ENCODE measurements around the gene ACADS.

Gene ACADS

GRCh38 chr12:120688527-120689071 lies 37.0 kb upstream of the ACADS start:
- peak; percentile 58; the same call in 1 of the 2 replicates for TF ChIP-seq PRDM1 (tag by site-specific recombination; IDR thresholded peaks at IDR 0.05)
- TF ChIP-seq ZNF707 (tag by site-specific recombination; IDR thresholded peaks at IDR 0.05) = no peak
- TF ChIP-seq YY2 (tag by site-specific recombination; IDR thresholded peaks at IDR 0.05) = no peak
- TF ChIP-seq KLF1 (tag by site-specific recombination; IDR thresholded peaks at IDR 0.05) = no peak
- no peak for TF ChIP-seq AEBP2 (tag by site-specific recombination; IDR thresholded peaks at IDR 0.05; ENCODE audit: borderline replicate concordance)
- no peak for TF ChIP-seq IKZF3 (tag by site-specific recombination; IDR thresholded peaks at IDR 0.05)
- no peak for TF ChIP-seq ZNF140 (tag by site-specific recombination; IDR thresholded peaks at IDR 0.05)
- peak; percentile 34; the same call in 1 of the 2 replicates for TF ChIP-seq ZNF600 (tag by site-specific recombination; IDR thresholded peaks at IDR 0.05)
- TF ChIP-seq ZBTB11 (tag by site-specific recombination; conservative IDR thresholded peaks at IDR 0.05; ENCODE audit: low read depth) = no peak
- TF ChIP-seq, protein P1, sequence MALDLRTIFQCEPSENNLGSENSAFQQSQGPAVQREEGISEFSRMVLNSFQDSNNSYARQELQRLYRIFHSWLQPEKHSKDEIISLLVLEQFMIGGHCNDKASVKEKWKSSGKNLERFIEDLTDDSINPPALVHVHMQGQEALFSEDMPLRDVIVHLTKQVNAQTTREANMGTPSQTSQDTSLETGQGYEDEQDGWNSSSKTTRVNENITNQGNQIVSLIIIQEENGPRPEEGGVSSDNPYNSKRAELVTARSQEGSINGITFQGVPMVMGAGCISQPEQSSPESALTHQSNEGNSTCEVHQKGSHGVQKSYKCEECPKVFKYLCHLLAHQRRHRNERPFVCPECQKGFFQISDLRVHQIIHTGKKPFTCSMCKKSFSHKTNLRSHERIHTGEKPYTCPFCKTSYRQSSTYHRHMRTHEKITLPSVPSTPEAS (tag by site-specific recombination; IDR thresholded peaks at IDR 0.05) = no peak
- peak; percentile 32; the same call in 1 of the 2 replicates for TF ChIP-seq OSR2 (tag by site-specific recombination; IDR thresholded peaks at IDR 0.05)
- TF ChIP-seq RBAK (tag by site-specific recombination; IDR thresholded peaks at IDR 0.05) = no peak
- TF ChIP-seq ZBTB1 (tag by site-specific recombination; IDR thresholded peaks at IDR 0.05) = no peak
- TF ChIP-seq SETDB1 (IDR thresholded peaks at IDR 0.05; ENCODE audit: insufficient read length, low read length) = no peak
- Histone ChIP-seq H3K4me1 (ENCODE audit: control insufficient read depth, insufficient read depth, low read length) (peaks cover 14% of the 10 kb centered on the region), H3K4me3 (ENCODE audit: low read depth, low read length) (peak overlapping the region; percentile 81), H3K9me3 (ENCODE audit: control insufficient read depth, insufficient read depth, low read depth, low read length) (no peaks in the 10 kb centered on the region), H3K27ac (ENCODE audit: extremely low read depth, low read depth, low read length) (no peak overlapping the region), H3K36me3 (ENCODE audit: control insufficient read depth in 2 of 2, insufficient read depth in 1 of 2, low read length in 2 of 2) (peaks cover 0 to 7% of the 10 kb centered on the region in 2 experiments; a peak in 1 of 3 replicates)
- ChIA-PET POLR2A (no interaction called here), CTCF (interaction anchor here (0.6 to 2.0 kb wide), 5 partner anchors 23 to 386 kb away, joined by 3 to 5 read pairs (median 4); no protein-coding TSS in a partner anchor)

DNA sequence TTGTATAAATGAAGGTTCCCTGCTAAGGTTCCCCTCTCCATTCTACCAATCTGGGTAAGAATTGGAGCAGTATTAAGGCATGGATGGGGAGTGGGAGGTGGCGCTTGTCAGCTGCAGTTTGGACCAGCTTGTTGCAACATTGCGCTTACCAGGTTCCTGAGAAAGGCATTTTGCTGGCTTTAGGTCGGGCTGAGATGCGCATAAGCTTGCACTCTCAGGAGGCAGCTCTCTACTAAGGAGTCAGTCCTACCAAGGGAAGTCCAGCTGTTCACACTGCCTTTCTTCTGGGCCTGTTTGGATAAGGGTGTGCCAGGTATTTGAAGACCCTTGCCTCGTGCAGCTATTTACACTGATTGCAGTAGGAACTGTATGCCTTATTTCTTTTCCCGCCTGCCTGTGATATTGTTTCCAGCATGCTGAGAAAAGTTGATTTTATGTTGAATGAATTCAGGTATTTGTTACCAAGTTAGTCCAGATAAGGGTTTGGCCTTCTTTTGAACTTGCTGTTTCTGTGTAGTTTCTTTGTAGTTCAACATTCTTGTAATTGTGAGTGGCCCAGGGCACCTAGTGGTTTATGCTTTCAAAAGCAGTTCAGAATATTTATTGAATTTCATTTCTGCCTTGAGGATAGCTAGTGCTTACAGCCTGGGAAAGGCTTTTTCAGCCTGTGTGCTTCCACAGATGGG lies 36.1 kb upstream of the ACADS start:
- Histone ChIP-seq H3K27ac (ENCODE audit: extremely low read depth, low read depth, low read length) (no peak overlapping the region; the same call in 1 of the 2 replicates), H3K9me3 (ENCODE audit: control insufficient read depth, insufficient read depth, low read depth, low read length) (no peaks in the 10 kb centered on the region), H3K4me1 (ENCODE audit: control insufficient read depth, insufficient read depth, low read length) (peaks cover 14% of the 10 kb centered on the region), H3K4me3 (ENCODE audit: low read depth, low read length) (peak overlapping the region; percentile 81; the same call in 1 of the 2 replicates), H3K36me3 (ENCODE audit: control insufficient read depth in 2 of 2, insufficient read depth in 1 of 2, low read length in 2 of 2) (peaks cover 8 to 16% of the 10 kb centered on the region in 2 experiments; a peak in 2 of 3 replicates)
- TF ChIP-seq ZNF398 (tag by site-specific recombination; IDR thresholded peaks at IDR 0.05) (no peak), ZNF18 (tag by site-specific recombination; IDR thresholded peaks at IDR 0.05) (peak; percentile 78), ZNF211 (tag by site-specific recombination; IDR thresholded peaks at IDR 0.05; ENCODE audit: low read depth) (no peak)
- ChIA-PET CTCF (interaction anchor here (0.6 to 2.0 kb wide), 4 partner anchors 22 to 562 kb away, joined by 3 to 5 read pairs (median 4); no protein-coding TSS in a partner anchor), POLR2A (interaction anchor here (1.1 kb wide), 1 partner anchor 8 kb away, joined by 3 read pairs; no protein-coding TSS in a partner anchor)

Measured in HEK293 (cell line).